Trophoblast cell (in vitro differentiated cells and primary cell): Measurements from ENCODE around the gene PGAP6.

Experiments
- DNase-seq, 2 donors: peaks; one replicate each; pipeline ENCODE4 v3.0.0-alpha.2; 2016
- H2AFZ ChIP-seq: 2 replicates; pipeline ENCODE4 v1.6.1; 2013; ENCODE audit warnings: low read length, moderate library complexity, mild to moderate bottlenecking; ENCODE audit not compliant: insufficient read depth, poor library complexity
- H2AK5ac ChIP-seq: 2 replicates; pipeline ENCODE4 v1.6.1; 2013; ENCODE audit warnings: mild to moderate bottlenecking, low read length
- H2BK120ac ChIP-seq: 2 replicates; pipeline ENCODE4 v1.6.1; 2013; ENCODE audit warnings: low read length, mild to moderate bottlenecking, moderate library complexity; ENCODE audit not compliant: insufficient read depth, poor library complexity
- H2BK12ac ChIP-seq: 2 replicates; pipeline ENCODE4 v1.6.1; 2013; ENCODE audit warnings: mild to moderate bottlenecking, low read length, moderate library complexity
- H2BK5ac ChIP-seq: 2 replicates; pipeline ENCODE4 v1.6.1; 2013; ENCODE audit warnings: low read length, low read depth, moderate library complexity, mild to moderate bottlenecking; ENCODE audit not compliant: poor library complexity
- H3K14ac ChIP-seq: 2 replicates; pipeline ENCODE4 v1.6.1; 2013; ENCODE audit warnings: mild to moderate bottlenecking, low read length
- H3K18ac ChIP-seq: 2 replicates; pipeline ENCODE4 v1.6.1; 2013; ENCODE audit warnings: mild to moderate bottlenecking, low read length
- H3K23ac ChIP-seq: 2 replicates; pipeline ENCODE4 v1.6.1; 2013; ENCODE audit warnings: low read length
- H3K27ac ChIP-seq: 2 replicates; pipeline ENCODE4 v1.5.1; 2013; ENCODE audit warnings: low read depth, mild to moderate bottlenecking, inconsistent platforms, low read length, moderate library complexity
- H3K27me3 ChIP-seq: 2 replicates; pipeline ENCODE4 v1.6.1; 2013; ENCODE audit warnings: inconsistent platforms, mild to moderate bottlenecking, low read length, moderate library complexity; ENCODE audit not compliant: insufficient read depth
- H3K36me3 ChIP-seq, 2 experiments: 1 replicate in 1 of 2; 2 replicates in 1 of 2; pipeline ENCODE4 v1.6.1; 2013; ENCODE audit warnings: low read length in 2 of 2, mild to moderate bottlenecking in 2 of 2, moderate library complexity in 1 of 2; ENCODE audit not compliant: insufficient read depth in 2 of 2, control insufficient read depth in 1 of 2
- H3K4ac ChIP-seq: 2 replicates; pipeline ENCODE4 v1.6.1; 2013; ENCODE audit warnings: low read depth, mild to moderate bottlenecking, low read length, moderate library complexity
- H3K4me1 ChIP-seq, 2 experiments: 1 replicate in 1 of 2; 2 replicates in 1 of 2; pipeline ENCODE4 v1.6.1; 2013; ENCODE audit warnings: low read length in 2 of 2, mild to moderate bottlenecking in 2 of 2, moderate library complexity in 1 of 2; ENCODE audit not compliant: insufficient read depth in 2 of 2, control insufficient read depth in 1 of 2
- H3K4me2 ChIP-seq: 2 replicates; pipeline ENCODE4 v1.6.1; 2013; ENCODE audit warnings: inconsistent platforms, mild to moderate bottlenecking, low read length, moderate library complexity
- H3K4me3 ChIP-seq: 2 replicates; pipeline ENCODE4 v1.5.1; 2013; ENCODE audit warnings: mild to moderate bottlenecking, low read depth, low read length, inconsistent platforms
- H3K79me1 ChIP-seq: one replicate; pipeline ENCODE4 v1.6.1; 2013; ENCODE audit warnings: low read length
- H3K79me2 ChIP-seq: 2 replicates; pipeline ENCODE4 v1.6.1; 2013; ENCODE audit warnings: low read length, mild to moderate bottlenecking; ENCODE audit not compliant: control insufficient read depth, insufficient read depth, poor library complexity
- H3K9ac ChIP-seq: 2 replicates; pipeline ENCODE4 v1.6.1; 2013; ENCODE audit warnings: mild to moderate bottlenecking, low read length
- H3K9me3 ChIP-seq: 2 replicates; pipeline ENCODE4 v1.6.1; 2013; ENCODE audit warnings: low read depth, mild to moderate bottlenecking, control low read depth, inconsistent platforms, low read length; ENCODE audit not compliant: insufficient read depth
- H4K12ac ChIP-seq: 2 replicates; pipeline ENCODE4 v1.6.1; 2013; ENCODE audit warnings: low read depth, mild to moderate bottlenecking, low read length, moderate library complexity
- H4K8ac ChIP-seq: 2 replicates; pipeline ENCODE4 v1.6.1; 2013; ENCODE audit warnings: low read depth, mild to moderate bottlenecking, low read length, moderate library complexity
- H4K91ac ChIP-seq: one replicate; pipeline ENCODE4 v1.6.1; 2013; ENCODE audit warnings: low read depth, mild to moderate bottlenecking, low read length, moderate library complexity
- WGBS: extraction: QIAGEN DNeasy Blood & Tissue Kit; methylation state at CpG from one replicate; pipeline ENCODE4 v1.1.7; 2013; ENCODE audit warnings: missing lambda C conversion rate; ENCODE audit not compliant: insufficient read length, insufficient coverage; ENCODE audit errors: extremely low coverage; 5-methylcytosine and 5-hydroxymethylcytosine counted together

PGAP6 gene

GRCh38 chr16:380762-381011 is 1.1 kb downstream of the PGAP6 start:
- H3K9me3 ChIP-seq, result peaks cover 3% of the 10 kb centered on the region
- H3K4me2 ChIP-seq, result peak overlapping the region; percentile 83
- peak overlapping the region; percentile 81 for H2AK5ac ChIP-seq
- DNase-seq, result peak in 1 of 2 donors; percentile 33
- H3K27me3 ChIP-seq, result no peaks in the 10 kb centered on the region
- peaks cover 25% of the 10 kb centered on the region for H3K79me1 ChIP-seq
- H2BK5ac ChIP-seq, result peak overlapping the region; percentile 87
- WGBS, result no CpG with 5 or more reads among the region's 12 CpGs
- H2BK120ac ChIP-seq, result peak overlapping the region; percentile 52
- H3K18ac ChIP-seq, result peak overlapping the region; percentile 91
- peak overlapping the region; percentile 40 for H3K27ac ChIP-seq
- H2BK12ac ChIP-seq, result peak overlapping the region; percentile 59
- peak overlapping the region; percentile 95 for H3K4ac ChIP-seq
- peak overlapping the region; percentile 79 for H2AFZ ChIP-seq
- peak overlapping the region; percentile 94 for H3K14ac ChIP-seq
- H3K79me2 ChIP-seq, result peaks cover 16% of the 10 kb centered on the region
- H3K4me1 ChIP-seq, result peaks cover 13 to 26% of the 10 kb centered on the region in 2 experiments
- H3K9ac ChIP-seq, result peak overlapping the region; percentile 89
- peak overlapping the region; percentile 89 for H3K4me3 ChIP-seq
- H4K8ac ChIP-seq, result peak overlapping the region; percentile 82
- no peak overlapping the region for H3K23ac ChIP-seq
- peak overlapping the region; percentile 52 for H4K12ac ChIP-seq
- H3K36me3 ChIP-seq, result peaks cover 22 to 25% of the 10 kb centered on the region in 2 experiments
- H4K91ac ChIP-seq, result peak overlapping the region; percentile 90

DNA sequence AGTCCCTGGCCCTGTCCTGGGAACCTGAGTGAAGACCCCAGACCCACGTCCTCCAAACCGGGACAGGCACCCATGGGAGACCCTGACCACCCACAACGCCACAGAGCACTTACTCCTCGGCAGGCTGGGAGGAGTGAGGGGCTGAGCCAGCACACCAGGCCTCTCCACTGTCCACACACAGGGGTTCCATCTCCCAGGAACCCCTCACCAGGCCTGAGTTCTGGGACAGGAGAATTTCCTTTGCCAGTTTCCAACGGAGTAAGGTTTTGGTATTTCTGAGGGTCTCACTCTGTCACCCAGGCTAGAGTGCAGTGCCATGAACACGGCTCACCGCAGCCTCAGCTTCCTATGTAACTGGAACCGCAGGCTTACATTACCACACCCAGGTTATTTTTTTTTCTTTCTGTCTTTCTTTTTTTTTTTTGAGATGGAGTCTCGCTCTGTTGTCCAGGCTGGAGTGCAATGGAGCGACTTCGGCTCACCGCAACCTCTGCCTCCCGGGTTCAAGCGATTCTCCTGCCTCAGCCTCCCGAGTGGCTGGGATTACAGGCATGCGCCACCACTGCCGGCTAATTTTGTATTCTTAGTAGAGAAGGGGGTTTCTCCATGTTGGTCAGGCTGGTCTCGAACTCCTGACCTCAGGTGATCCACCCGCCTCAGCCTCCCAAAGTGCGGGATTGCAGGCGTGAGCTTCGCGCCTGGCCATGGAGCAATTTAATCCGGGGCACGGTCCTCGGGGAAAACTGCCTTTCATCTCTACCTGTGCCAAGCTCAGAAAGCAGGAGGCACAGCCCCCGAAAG is 1.6 kb downstream of the PGAP6 start:
- Histone ChIP-seq H3K9me3 (peaks cover 3% of the 10 kb centered on the region), H4K91ac (no peak overlapping the region), H2AFZ (no peak overlapping the region), H3K79me1 (peaks cover 25% of the 10 kb centered on the region), H3K4ac (peak overlapping the region; percentile 57), H3K4me3 (no peak overlapping the region), H3K9ac (no peak overlapping the region), H3K36me3 (peaks cover 25 to 28% of the 10 kb centered on the region in 2 experiments), H4K12ac (no peak overlapping the region), H2BK5ac (no peak overlapping the region), H3K27ac (no peak overlapping the region), H2BK120ac (no peak overlapping the region), H3K4me2 (peak overlapping the region; percentile 83), H3K18ac (peak overlapping the region; percentile 47), H3K79me2 (peaks cover 16% of the 10 kb centered on the region), H2AK5ac (no peak overlapping the region), H2BK12ac (no peak overlapping the region), H3K4me1 (peaks cover 13 to 26% of the 10 kb centered on the region in 2 experiments), H3K27me3 (no peaks in the 10 kb centered on the region), H3K14ac (peak overlapping the region; percentile 33), H4K8ac (no peak overlapping the region), H3K23ac (no peak overlapping the region)
- no CpG with 5 or more reads among the region's 27 CpGs for WGBS
- no peak for DNase-seq

DNA sequence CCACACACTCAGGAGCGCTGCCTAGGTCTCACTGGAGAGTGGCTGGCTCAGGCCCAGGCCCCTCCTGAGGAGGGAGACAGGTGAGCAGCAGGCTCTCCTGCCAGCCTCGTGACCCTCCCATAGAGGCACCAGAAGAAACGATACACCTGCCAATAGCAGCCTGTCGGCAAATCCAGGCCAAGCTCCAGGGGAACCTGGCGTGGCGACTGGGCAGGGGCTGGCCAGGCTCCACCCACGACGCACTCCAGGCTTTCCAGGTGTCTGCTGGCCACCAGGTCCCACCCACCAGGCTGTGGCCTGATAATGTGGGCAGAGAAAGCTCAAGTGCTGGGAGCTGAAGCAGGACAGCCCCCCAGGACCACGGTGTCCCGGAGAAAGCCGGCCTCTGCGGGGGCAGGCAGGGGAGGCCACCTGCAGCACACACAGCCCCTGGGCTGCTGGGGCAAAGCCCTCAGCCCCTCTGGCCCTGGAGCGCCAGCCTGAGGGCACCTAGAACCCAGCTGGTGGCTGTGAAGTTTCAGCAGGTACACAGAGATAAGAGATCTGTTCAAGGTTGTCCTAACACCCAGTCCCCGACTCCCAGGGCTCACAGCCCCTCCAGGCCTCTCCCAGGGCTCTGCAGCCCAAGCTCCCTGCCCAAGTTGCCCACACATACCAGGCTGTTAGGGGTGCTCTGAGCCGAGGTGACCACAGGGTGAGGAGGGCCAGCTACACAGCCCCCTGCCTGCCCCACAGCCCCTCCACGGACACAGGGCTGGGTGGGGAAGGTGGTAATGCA is 2.4 kb downstream of the PGAP6 start:
- Histone ChIP-seq H3K9me3 (peaks cover 3% of the 10 kb centered on the region), H3K27ac (no peak overlapping the region), H3K4me1 (peaks cover 13 to 26% of the 10 kb centered on the region in 2 experiments), H4K91ac (no peak overlapping the region), H3K27me3 (no peaks in the 10 kb centered on the region), H3K4ac (peak overlapping the region; percentile 57), H3K79me1 (peaks cover 24% of the 10 kb centered on the region), H3K4me3 (no peak overlapping the region), H3K18ac (peak overlapping the region; percentile 47), H2BK120ac (no peak overlapping the region), H2BK5ac (no peak overlapping the region), H2AK5ac (no peak overlapping the region), H4K8ac (no peak overlapping the region), H3K14ac (peak overlapping the region; percentile 33), H3K23ac (no peak overlapping the region), H2AFZ (no peak overlapping the region), H3K79me2 (peaks cover 16% of the 10 kb centered on the region), H2BK12ac (no peak overlapping the region), H3K36me3 (peaks cover 33 to 36% of the 10 kb centered on the region in 2 experiments), H3K4me2 (no peak overlapping the region), H4K12ac (no peak overlapping the region), H3K9ac (no peak overlapping the region)
- peak; percentile 43 to 48 for DNase-seq
- whole genome bisulfite sequencing, result no CpG with 5 or more reads among the region's 16 CpGs

DNA sequence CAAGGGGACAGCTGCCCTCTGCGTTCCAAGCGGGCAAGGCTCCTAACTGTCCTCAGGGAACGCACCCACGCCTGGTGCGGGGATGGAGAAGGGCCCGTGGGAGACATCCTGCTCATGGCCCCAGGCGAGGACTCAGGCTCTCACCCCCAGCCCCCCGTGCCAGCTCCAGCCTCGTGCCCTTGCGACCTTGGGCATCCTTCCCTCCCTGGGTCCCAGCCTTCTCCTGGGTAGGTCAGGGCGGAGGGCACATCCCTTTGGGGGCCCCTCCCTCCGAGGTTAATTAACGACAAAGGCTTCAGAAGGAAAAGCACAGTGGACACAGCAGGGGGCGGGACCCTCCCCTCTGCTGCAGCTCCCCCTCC is 3.0 kb downstream of the PGAP6 start:
- peaks cover 39 to 42% of the 10 kb centered on the region in 2 experiments for H3K36me3 ChIP-seq
- H2BK120ac ChIP-seq, result no peak overlapping the region
- no peak overlapping the region for H3K4me2 ChIP-seq
- H3K79me2 ChIP-seq, result peaks cover 16% of the 10 kb centered on the region
- H3K4me1 ChIP-seq, result peaks cover 8 to 20% of the 10 kb centered on the region in 2 experiments
- no peak overlapping the region for H4K12ac ChIP-seq
- H3K23ac ChIP-seq, result no peak overlapping the region
- peaks cover 3% of the 10 kb centered on the region for H3K9me3 ChIP-seq
- no peak overlapping the region for H3K18ac ChIP-seq
- H2AFZ ChIP-seq, result no peak overlapping the region
- DNase-seq, result no peak
- no peaks in the 10 kb centered on the region for H3K27me3 ChIP-seq
- H2BK5ac ChIP-seq, result no peak overlapping the region
- H4K91ac ChIP-seq, result no peak overlapping the region
- H3K9ac ChIP-seq, result no peak overlapping the region
- no peak overlapping the region for H2AK5ac ChIP-seq
- no CpG with 5 or more reads among the region's 14 CpGs for WGBS
- H3K27ac ChIP-seq, result no peak overlapping the region
- no peak overlapping the region for H3K4me3 ChIP-seq
- no peak overlapping the region for H3K4ac ChIP-seq
- no peak overlapping the region for H2BK12ac ChIP-seq
- peaks cover 18% of the 10 kb centered on the region for H3K79me1 ChIP-seq
- no peak overlapping the region for H4K8ac ChIP-seq
- no peak overlapping the region for H3K14ac ChIP-seq
